Chondrocyte (in vitro differentiated cells): ENCODE results near the gene ZDHHC14. TPM values are rescaled to one million over a fixed set of nuclear protein-coding genes. Genes with fewer than 3 reads are reported as not detected.

Experiments used
- DNase-seq: peaks from one replicate; pipeline ENCODE4 v3.0.0; 2021; ENCODE audit warnings: mixed read lengths, low spot score
- H3K27ac Mint-ChIP-seq: one replicate; pipeline ENCODE4 v1.8.0; 2021; ENCODE audit warnings: mild to moderate bottlenecking, moderate library complexity, mixed read lengths; ENCODE audit not compliant: unreplicated experiment
- H3K27me3 Mint-ChIP-seq: 2 replicates; pipeline ENCODE4 v1.8.0; 2021; ENCODE audit warnings: low read depth, mixed read lengths
- H3K36me3 Mint-ChIP-seq: 2 replicates; pipeline ENCODE4 v1.8.0; 2021; ENCODE audit warnings: low read depth, mixed read lengths
- H3K4me1 Mint-ChIP-seq: 2 replicates; pipeline ENCODE4 v1.8.0; 2021; ENCODE audit warnings: low read depth, mild to moderate bottlenecking, mixed read lengths
- H3K4me3 Mint-ChIP-seq: one replicate; pipeline ENCODE4 v1.8.0; 2021; ENCODE audit warnings: mild to moderate bottlenecking, moderate library complexity, mixed read lengths; ENCODE audit not compliant: unreplicated experiment
- H3K9me3 Mint-ChIP-seq: 2 replicates; pipeline ENCODE4 v1.8.0; 2021; ENCODE audit warnings: low read depth, mixed read lengths
- CTCF ChIP-seq: fragments of 200-600 bp; sonication (generic); IDR thresholded peaks from 2 replicates; pipeline ENCODE4 v1.5.0; 2021; ENCODE audit warnings: antibody characterized with exemption, mild to moderate bottlenecking, moderate library complexity
- total RNA-seq: library from RNA; stranded (reverse); gene quantifications from 3 replicates; pipeline ENCODE4 v1.2.1, GENCODE V29; 2021

ZDHHC14 gene
- total RNA-seq, 1 donor from 2014 or later = 8.4 TPM

- DNase-seq = no peak
- no peak overlapping the region for H3K27ac Mint-ChIP-seq
- peaks cover 4% of the 10 kb centered on the region for H3K4me1 Mint-ChIP-seq
- no peak overlapping the region for H3K4me3 Mint-ChIP-seq
- no peak for TF ChIP-seq CTCF
- H3K9me3 Mint-ChIP-seq = peaks cover 3% of the 10 kb centered on the region
- H3K36me3 Mint-ChIP-seq = peaks cover 3% of the 10 kb centered on the region
- no peaks in the 10 kb centered on the region for H3K27me3 Mint-ChIP-seq
Observed at GRCh38 chr6:157560691-157561413, 179.9 kb downstream of the ZDHHC14 start.

DNA sequence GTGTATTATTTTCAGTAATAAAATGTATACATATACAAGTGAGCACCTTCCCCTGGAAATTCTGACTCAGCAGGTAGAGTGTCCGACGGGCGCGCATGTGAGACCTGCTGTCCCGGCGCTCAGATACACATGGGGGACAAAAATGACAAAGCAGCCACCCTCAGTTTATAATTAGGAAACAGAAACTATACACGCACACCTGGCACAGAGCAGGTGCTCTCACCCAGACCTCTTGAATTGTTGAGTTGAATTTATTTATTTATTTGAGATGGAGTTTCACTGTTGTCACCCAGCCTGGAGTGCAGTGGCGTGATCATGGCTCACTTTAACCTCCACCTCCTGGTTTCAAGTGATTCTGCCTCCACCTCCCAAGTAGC is 180.4 kb downstream of the ZDHHC14 start:
- Mint-ChIP-seq H3K9me3 (peaks cover 3% of the 10 kb centered on the region), H3K4me3 (no peak overlapping the region), H3K36me3 (peaks cover 3% of the 10 kb centered on the region), H3K27me3 (no peaks in the 10 kb centered on the region), H3K4me1 (peaks cover 4% of the 10 kb centered on the region), H3K27ac (no peak overlapping the region)
- no peak for TF ChIP-seq CTCF
- no peak for DNase-seq

GRCh38 chr6:157561929-157562810 is 181.2 kb downstream of the ZDHHC14 start:
- no peak for TF ChIP-seq CTCF
- Mint-ChIP-seq H3K27ac (no peak overlapping the region), H3K9me3 (peaks cover 3% of the 10 kb centered on the region), H3K4me1 (peaks cover 2% of the 10 kb centered on the region), H3K36me3 (peaks cover 3% of the 10 kb centered on the region), H3K4me3 (no peak overlapping the region), H3K27me3 (no peaks in the 10 kb centered on the region)
- DNase-seq = no peak

DNA sequence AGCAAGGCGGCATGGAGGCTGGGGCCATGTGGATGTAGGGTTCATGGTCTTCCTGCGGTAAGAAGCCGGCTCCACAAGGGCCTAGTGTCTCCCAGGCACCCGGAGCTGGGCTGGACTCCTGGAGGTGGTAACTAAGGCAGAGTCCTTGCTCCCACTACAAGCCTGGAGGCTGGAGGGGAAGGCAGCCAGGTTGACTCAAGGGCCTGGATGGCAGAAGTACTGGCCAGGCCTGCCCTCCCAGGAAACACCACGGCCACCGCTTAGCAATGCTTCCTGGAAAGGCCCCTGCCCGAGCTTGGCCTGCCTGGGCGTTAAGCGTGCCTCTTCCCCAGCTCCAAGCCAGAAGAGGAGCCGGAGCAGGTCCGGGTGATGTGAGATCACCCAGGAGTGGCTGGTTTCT is 182.0 kb downstream of the ZDHHC14 start:
- DNase-seq = no peak
- Mint-ChIP-seq H3K4me3 (no peak overlapping the region), H3K27ac (no peak overlapping the region), H3K4me1 (peaks cover 2% of the 10 kb centered on the region), H3K9me3 (peaks cover 3% of the 10 kb centered on the region), H3K27me3 (no peaks in the 10 kb centered on the region), H3K36me3 (peaks cover 3% of the 10 kb centered on the region)
- TF ChIP-seq CTCF = no peak

- TF ChIP-seq CTCF = no peak
- Mint-ChIP-seq H3K27me3 (no peaks in the 10 kb centered on the region), H3K36me3 (peaks cover 3% of the 10 kb centered on the region), H3K4me3 (no peak overlapping the region), H3K9me3 (peaks cover 8% of the 10 kb centered on the region), H3K27ac (no peak overlapping the region), H3K4me1 (peaks cover 2% of the 10 kb centered on the region)
- no peak for DNase-seq
Observed at GRCh38 chr6:157563611-157564284, 182.8 kb downstream of the ZDHHC14 start.
